Activated CD4-positive, alpha-beta T cell treated with anti-CD3 and anti-CD28 coated beads, Interleukin-2, amount 50 U/mL, for 16 hours (primary cell): ENCODE data around the gene FAF2.
"Not testable (repeated sequence)": the region's sequence is repeated elsewhere in the genome, so short reads cannot be mapped to it uniquely, and the experiment has no call there.

ENCODE experiments used
- DNase-seq: peaks from one replicate; pipeline ENCODE4 v3.0.0-alpha.2; 2020

FAF2 gene

GRCh38 chr5:176420086-176420485 lies 28.1 kb upstream of the FAF2 start:
- no peak for DNase-seq

DNA sequence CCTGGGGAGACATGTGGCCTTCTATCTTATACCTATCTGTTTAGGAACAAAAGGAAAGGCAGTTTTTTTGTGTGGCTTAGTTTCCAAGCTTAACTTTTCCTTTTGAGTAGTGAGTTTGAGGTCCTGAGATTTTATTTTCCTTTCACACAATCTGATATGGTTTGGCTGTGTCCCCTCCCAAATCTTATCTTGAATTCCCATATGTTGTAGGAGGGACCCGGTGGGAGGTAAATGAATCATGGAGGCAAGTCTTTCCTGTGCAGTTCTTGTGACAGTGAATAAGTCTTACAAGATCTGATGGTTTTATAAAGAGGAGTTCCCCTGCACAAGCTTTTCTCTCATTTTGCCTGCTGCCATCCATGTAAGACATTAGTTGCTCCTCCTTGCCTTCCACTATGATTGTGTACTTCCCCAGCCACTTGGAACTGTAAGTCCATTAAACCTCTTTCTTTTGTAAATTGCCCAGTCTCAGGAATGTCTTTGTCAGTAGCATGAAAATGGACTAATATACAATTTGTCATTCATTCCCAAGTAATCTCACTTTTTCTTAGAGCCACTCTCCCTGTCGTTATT lies 27.1 kb upstream of the FAF2 start:
- DNase-seq = no peak

- DNase-seq = no peak
These were observed 24.0 kb upstream of the FAF2 start for GRCh38 chr5:176424181-176424580.

DNA sequence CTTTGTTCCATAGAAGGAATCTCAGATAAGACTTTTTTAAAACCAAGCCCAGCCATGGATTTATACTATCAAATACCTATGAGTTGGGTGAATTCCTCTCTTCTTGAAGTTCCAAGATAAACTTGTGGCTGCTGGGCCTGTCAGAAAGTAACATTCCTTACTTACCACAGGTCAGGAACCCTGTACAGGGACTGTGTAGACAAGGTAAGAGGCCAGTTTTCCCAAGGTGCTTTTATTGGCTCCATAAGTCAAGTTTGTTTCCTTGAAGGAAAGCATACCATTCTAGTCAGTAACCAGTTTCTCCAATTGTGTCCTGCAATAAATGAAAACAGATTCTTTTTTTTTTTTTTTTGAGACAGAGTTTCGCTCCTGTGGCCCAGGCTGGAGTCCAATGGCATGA lies 23.0 kb upstream of the FAF2 start:
- DNase-seq = no peak

DNA sequence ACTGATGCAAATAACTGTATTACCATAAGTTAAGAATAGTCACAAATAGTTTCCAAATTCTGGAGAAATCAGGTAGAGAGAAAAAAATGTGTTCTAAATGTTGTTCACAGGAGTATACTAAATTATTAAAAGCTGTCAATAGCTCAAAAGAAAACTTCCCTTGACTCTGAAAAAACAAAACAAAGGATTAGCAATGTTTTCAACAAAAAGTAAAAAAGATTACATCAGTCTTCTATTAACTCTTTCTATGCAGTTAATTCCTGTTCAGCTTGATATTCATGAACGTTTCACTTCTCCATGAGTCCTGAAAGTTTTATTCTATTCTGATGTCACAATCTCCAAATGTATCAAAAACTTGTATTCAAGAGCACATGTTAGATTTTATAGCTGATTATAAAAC lies 22.4 kb upstream of the FAF2 start:
- no peak for DNase-seq

GRCh38 chr5:176426876-176427275 lies 21.3 kb upstream of the FAF2 start:
- DNase-seq = no peak

DNA sequence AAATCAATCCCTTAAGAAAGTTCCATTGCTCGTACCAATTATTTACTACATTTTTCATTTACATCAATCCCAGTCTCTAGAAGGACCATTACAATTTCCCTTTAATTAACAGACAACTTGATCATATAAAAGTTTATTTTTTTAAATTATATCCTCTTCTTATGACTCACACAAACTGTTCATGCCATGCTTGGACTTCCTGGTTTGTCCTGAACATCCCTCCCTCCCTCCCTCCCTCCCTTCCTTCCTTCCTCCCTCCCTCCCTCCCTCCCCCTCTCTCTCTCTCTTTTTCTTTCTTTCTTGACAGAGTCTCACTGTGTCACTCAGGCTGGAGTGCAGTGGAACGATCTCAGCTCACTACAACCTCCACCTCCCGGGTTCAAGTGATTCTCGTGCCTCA lies 20.2 kb upstream of the FAF2 start:
- no peak for DNase-seq

DNA sequence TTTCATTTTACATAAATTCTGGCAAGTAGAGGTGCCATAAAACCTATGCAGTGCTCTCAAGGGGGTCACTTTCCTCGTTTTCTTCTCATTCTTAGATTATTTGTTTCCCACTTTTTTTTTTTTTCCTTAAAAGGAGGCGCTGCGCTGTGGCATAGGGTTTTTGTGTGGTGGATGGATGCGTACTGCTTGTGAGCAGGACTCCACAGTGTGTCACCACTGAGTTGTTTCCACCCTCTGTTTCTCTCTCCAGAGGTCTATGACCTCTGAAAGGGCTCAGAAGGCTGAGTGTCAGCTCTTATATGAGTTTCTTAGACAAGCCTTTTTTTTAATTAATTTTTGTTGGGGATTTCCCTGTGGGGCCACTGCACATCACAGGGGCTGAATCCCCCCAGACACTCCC lies 18.2 kb upstream of the FAF2 start:
- no peak for DNase-seq

- DNase-seq = no peak
These were observed 15.5 kb upstream of the FAF2 start for GRCh38 chr5:176432707-176433106.

- DNase-seq = peak; percentile 49
These were observed 11.5 kb upstream of the FAF2 start for GRCh38 chr5:176436656-176437055.

GRCh38 chr5:176438959-176439757 lies 9.0 kb upstream of the FAF2 start:
- no peak for DNase-seq

DNA sequence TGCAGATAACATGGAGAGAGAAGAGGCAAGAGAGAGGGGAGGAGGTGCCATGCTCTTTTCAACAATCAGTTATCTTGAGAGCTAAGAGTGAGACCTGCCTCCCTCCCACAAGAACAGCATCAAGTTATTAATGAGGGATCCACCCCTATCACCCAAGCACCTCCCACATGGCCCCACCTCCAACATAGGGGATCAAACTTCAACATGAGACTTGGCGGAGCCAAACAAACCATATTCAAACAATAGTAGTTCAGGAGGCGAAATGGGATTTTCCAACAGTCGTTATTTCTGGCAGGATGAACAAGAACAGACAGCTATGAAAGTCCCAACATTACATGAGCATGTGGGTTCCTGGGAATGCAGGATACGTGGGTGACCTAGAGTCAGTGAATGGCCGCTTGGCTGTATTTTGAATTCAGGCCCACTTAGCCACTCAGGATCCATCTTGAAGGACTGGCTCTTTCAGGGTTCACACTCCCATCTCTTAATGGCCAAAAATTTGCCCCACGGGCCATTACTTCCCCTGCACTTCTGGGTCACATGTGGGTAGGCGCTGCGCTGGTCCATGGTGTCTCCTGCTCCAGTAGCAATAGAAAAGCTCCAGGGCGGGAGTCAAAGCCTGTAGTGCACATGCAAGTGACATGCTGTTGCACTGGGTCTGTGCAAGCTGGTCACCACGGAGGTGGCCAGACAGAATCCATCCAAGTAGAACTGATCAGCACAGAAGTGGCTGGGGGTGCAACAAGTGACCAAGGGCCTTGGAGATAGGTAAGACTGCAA lies 7.1 kb upstream of the FAF2 start:
- no peak for DNase-seq

- DNase-seq = no peak
These were observed 6.3 kb upstream of the FAF2 start for GRCh38 chr5:176441921-176442323.

DNA sequence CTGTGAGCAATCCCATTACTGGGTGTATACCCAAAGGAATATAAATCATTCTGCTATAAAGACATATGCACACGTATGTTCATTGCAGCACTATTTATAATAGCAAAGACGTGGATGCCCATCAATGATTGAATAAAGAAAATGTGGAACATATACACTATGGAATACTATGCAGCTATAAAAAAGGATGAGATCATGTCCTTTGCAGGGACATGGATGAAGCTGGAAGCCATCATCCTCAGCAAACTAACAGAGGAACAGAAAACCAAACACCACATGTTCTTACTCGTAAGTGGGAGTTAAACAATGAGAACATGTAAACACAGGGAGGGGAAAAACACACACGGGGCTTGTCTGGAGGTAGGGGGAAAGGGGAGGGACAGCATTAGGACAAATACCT lies 5.3 kb upstream of the FAF2 start:
- DNase-seq = not testable (repeated sequence)

DNA sequence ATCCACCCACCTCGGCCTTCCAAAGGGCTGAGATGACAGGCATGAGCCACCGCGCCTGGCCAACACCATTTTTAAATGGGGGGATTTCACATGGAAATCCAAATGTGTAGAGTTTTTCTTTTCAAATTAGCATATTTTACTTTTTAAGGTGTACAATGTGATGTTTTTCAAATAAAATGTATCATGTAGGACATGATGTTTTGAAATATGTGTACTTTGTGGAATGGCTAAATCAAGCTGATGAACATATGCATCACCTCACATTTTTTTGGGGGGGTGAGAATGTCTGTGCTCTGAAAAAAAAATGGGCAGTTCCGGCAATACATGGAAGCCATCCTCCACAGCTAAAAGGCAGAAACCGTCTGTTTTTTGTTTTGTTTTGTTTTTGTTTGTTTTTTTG lies 3.4 kb upstream of the FAF2 start:
- no peak for DNase-seq

GRCh38 chr5:176446028-176446665 lies 2.0 kb upstream of the FAF2 start:
- DNase-seq = no peak

DNA sequence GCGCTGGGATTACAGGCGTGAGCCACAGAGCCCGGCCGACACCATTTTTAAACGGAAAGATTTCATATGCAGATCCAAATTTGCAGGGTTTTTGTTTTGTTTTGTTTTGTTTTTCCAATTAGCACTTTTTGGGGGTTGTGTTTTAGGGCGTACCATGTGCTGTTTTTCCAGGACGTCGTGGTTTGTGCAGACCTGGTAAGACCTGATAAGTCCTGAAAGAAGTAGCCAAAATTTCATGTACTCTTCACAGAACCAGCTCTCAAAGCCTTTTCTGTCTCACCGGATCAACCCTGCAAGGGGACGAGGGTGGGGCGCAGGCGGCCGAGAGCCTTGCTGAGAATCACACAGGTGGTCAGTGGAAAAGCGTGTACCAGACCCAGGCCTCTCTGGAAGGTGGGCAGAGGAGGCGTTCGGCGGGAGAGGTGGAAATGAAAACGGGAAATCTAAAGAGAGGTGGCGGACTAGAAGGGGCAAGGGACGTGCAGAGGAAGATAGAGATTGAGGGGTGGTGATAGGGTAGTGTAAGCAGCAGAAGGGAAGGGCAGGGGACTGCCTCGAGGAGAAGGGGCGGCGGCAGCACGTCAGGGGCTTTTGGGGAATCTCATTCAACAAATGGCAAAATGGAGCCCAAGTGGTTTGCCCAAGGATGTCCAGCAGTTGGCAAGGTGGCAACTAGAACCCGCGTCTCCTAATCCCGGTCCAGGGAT lies 1.1 kb upstream of the FAF2 start:
- DNase-seq = peak; percentile 12

DNA sequence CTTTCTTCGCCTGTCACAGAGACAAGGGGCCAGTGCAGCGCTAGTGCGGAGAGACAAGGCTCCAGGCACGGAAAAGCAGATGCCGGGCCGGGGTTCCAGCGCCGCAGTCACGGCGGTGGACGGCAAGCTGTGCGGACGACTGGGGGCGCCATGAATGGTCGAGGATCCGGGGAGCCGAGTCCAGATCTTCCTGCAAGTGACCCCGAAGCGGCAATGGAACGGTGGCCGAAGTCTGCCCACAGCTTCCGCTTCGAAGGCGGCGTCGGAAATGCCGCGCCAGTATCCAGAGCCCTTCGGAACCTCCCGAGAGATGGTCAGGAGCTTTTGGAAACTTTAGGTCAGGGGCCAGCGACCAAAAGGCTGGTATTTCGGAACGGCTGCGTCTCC lies 601 bp upstream of the FAF2 start:
- DNase-seq = no peak

GRCh38 chr5:176450077-176450476 lies 1.9 kb downstream of the FAF2 start:
- DNase-seq = no peak

DNA sequence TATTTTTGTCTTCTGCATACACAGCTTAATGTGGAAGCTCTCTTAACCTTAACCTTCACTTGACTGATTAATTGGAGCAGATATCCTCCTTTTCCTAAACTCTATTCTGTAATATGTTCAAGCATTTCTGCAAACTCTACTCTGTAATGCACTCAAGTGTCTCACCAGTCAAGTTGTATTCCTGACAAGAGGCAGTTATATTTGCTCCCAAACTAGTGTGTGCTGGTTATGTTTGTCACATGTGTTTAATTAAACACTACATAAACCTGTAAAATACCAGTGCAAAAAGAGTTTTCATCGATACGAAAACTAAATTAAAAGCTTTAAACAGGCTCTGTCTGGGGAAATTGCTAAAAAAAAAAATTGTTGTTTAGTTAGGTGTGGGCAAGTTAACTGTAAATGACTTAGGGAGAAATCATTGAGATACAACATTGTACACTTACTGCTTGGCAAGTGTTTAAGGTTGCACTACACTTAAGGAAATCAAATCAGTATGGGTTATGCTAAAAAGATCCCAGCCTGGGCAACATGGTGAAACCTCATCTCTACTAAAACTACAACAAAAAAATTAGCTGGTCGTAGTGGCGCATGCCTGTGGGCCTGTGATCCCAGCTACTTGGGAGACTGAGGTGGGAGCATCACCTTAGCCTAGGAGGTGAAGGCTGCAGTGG lies 6.7 kb downstream of the FAF2 start:
- DNase-seq = no peak

DNA sequence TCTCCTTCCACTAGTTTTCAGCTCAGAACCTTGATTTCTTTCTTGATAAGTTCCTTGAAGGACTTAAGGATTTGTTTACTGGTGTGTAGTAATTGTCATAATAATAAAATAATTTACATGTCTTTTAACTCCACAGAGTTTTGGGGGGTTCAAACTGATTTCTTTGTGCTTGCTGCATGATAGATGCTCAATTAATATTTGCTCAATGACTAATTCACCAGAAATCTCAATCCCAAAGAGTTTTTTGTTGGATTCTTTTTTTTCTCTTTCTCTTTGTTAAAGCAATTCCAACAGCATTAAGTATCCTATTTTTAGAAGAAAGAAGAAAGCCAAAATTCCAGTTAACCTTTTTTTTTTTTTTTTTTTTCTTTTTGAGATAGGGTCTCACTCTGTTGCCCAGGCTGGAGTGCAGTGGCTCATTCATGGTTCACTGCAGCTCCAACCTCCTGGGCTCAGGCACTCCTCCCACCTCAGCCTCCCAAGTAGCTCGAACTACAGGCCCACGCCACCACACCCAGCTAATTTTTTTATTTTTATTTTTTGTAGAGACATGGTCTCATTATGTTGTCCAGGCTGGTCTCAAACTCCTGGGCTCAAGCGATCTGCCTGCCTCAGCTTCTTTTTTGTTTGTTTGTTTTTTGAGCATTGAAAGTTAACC lies 10.8 kb downstream of the FAF2 start:
- no peak for DNase-seq

DNA sequence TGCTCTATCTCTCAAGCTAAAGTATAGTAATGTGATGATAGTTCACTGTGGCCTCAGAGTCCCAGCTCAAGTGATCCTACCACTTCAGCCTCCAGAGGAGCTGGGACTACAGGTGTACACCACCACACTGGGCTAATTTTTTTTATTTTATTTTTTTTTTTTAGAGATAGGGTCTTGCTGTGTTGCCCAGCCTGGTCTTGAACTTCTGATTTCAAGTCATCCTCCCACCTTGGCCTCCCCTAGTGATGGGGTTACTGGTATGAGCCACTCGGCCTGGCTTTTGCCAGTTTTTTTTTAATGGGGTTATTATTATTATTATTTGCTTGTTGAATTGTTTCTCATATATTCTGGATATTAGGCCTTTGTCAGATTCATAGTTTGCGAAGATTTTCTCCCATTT lies 13.2 kb downstream of the FAF2 start:
- no peak for DNase-seq
